Measurements from ENCODE around the gene S100A4. TPM values are rescaled to one million over a fixed set of nuclear protein-coding genes. Genes with fewer than 3 reads are reported as not detected.

S100A4 gene
- total and polyA plus RNA-seq, 4 donors, result 44.0 to 2,351 (median 762) TPM

DNA sequence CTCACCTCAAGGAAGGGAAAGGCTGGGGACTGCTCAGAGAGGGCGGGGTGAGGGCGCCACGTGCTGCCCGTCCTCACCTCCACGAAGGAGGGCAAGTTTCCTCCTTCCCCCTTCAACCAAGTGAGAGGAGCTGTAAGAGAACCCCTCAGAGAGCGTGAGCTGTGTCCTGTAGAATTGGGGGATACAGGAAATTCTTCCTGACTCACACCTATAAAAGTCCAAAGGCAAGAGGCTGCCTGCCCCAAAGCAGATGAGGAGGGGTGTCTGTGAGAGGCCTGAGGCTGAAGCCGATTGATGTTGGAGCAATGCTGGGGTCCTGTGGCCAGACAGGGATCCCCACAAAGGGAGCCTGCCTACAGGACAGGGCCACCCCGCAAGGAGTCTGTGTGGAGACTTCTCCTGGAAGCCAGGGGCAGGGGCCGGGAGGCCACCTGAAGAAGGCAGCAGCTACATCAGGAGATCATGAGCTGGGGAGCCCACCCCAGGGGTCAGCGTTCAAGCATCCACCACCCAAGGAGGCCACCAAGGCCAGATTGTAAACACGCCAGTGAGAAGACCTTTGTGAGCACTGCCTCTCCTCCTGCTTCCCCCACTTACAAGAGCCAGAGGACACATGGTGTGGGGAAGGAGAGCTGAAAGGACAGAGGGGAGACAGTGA is 37.6 kb downstream of the S100A4 start:
- peaks cover 0 to 21% (median 8%) of the 10 kb centered on the region in 5 donors for H3K4me1 ChIP-seq (ENCODE audit: control insufficient read depth in 5 of 5, insufficient read depth in 5 of 5, low read length in 5 of 5)
- DNase-seq (no peak), ATAC-seq (ENCODE audit: insufficient read depth, low FRiP score) (no peak)
- H3K9me3 ChIP-seq (ENCODE audit: control insufficient read depth in 4 of 4, insufficient read depth in 3 of 4, low read length in 3 of 4), result no peaks in the 10 kb centered on the region
- no peak for TF ChIP-seq CTCF (IDR thresholded peaks at IDR 0.05; ENCODE audit: control extremely low read depth, extremely low read depth)
- H3K4me3 ChIP-seq, result no peak overlapping the region
- no peaks in the 10 kb centered on the region for H3K36me3 ChIP-seq (ENCODE audit: control insufficient read depth in 4 of 4, insufficient read depth in 4 of 4, low read length in 4 of 4)
- no peaks in the 10 kb centered on the region for H3K27me3 ChIP-seq (ENCODE audit: control insufficient read depth in 3 of 3, insufficient read depth in 3 of 3, low read length in 2 of 3)
- 87 to 88% methylated on average over 11 of the region's 11 CpGs for WGBS, 2 donors
- H3K9ac ChIP-seq (ENCODE audit: insufficient read depth in 1 of 2, low read length in 2 of 2), result no peak overlapping the region
- H3K27ac ChIP-seq (ENCODE audit: low read depth in 1 of 2, low read length in 1 of 2), result no peak overlapping the region

DNA sequence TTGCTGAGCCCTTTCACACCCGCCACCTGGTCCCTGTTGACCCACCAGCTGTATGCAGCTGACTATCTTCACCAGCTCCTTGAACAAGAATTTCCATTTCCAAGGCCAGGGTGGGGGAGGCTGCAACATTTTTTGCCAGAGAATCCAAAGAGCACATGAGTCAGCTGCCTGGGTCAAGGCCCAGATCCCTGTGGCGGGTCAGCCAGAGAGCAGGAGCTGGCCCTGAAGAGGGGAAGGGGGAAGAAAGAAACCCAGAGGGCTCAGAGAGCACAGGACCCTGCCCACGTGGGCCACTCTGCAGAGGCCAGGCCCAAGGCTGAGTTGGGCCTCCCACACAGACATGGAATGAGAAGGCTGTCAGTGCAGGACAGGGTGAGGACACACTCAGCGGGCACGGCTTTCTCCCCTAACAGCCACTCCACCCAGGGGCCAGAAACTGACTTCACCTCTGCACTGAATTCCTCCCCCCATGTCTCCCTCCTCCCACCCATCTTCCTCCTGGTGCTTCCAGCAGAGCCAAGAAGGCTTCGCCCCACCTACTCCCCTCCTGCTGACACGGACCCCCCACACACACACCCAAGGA is 38.7 kb downstream of the S100A4 start:
- Histone ChIP-seq H3K27ac (ENCODE audit: low read depth in 1 of 2, low read length in 1 of 2) (peak overlapping the region; percentile 9 to 55), H3K4me1 (ENCODE audit: control insufficient read depth in 5 of 5, insufficient read depth in 5 of 5, low read length in 5 of 5) (peaks cover 0 to 21% (median 8%) of the 10 kb centered on the region in 5 donors), H3K36me3 (ENCODE audit: control insufficient read depth in 4 of 4, insufficient read depth in 4 of 4, low read length in 4 of 4) (no peaks in the 10 kb centered on the region), H3K4me3 (no peak overlapping the region), H3K27me3 (ENCODE audit: control insufficient read depth in 3 of 3, insufficient read depth in 3 of 3, low read length in 2 of 3) (no peaks in the 10 kb centered on the region), H3K9me3 (ENCODE audit: control insufficient read depth in 4 of 4, insufficient read depth in 3 of 4, low read length in 3 of 4) (no peaks in the 10 kb centered on the region), H3K9ac (ENCODE audit: insufficient read depth in 1 of 2, low read length in 2 of 2) (no peak overlapping the region)
- ATAC-seq (ENCODE audit: insufficient read depth, low FRiP score) (peak; percentile 64), DNase-seq (peak; percentile 88 to 97 (median 90))
- no peak for TF ChIP-seq CTCF (IDR thresholded peaks at IDR 0.05; ENCODE audit: control extremely low read depth, extremely low read depth)
- 63 to 75% methylated on average over 7 of the region's 7 CpGs for WGBS, 2 donors

DNA sequence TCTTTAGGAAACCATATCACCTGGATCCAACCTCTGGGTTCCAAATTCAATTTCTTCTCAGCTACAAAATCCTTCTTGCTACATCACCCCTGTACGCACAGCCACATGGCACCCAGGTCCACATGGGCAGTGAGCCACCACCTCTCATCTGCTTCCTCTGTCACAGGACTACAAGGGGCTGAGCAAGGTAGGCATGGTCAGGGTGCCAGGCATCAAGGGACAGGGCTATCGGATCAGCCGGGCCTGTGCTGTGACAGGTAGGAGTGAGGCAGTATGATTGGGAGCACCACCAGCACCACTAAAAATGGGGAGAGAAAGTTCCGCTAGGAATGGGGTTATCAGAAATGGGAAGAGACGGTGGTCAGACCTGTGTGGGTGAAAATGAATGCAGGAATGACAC is 39.2 kb downstream of the S100A4 start:
- 84 to 88% methylated on average over 5 of the region's 5 CpGs for WGBS, 2 donors
- H3K27ac ChIP-seq (ENCODE audit: low read depth in 1 of 2, low read length in 1 of 2), result peak overlapping the region in 1 of 2 donors; percentile 26

More for the DNA sequence above, 39.2 kb downstream of the S100A4 start:
- TF ChIP-seq CTCF (IDR thresholded peaks at IDR 0.05; ENCODE audit: control extremely low read depth, extremely low read depth), result no peak
- H3K27me3 ChIP-seq (ENCODE audit: control insufficient read depth in 3 of 3, insufficient read depth in 3 of 3, low read length in 2 of 3), result no peaks in the 10 kb centered on the region
- no peak overlapping the region for H3K9ac ChIP-seq (ENCODE audit: insufficient read depth in 1 of 2, low read length in 2 of 2)
- no peak overlapping the region for H3K4me3 ChIP-seq
- peaks cover 0 to 25% (median 8%) of the 10 kb centered on the region in 5 donors for H3K4me1 ChIP-seq (ENCODE audit: control insufficient read depth in 5 of 5, insufficient read depth in 5 of 5, low read length in 5 of 5)
- no peaks in the 10 kb centered on the region for H3K36me3 ChIP-seq (ENCODE audit: control insufficient read depth in 4 of 4, insufficient read depth in 4 of 4, low read length in 4 of 4)
- ATAC-seq (ENCODE audit: insufficient read depth, low FRiP score) (no peak), DNase-seq (no peak)
- no peaks in the 10 kb centered on the region for H3K9me3 ChIP-seq (ENCODE audit: control insufficient read depth in 4 of 4, insufficient read depth in 3 of 4, low read length in 3 of 4)

All from lung (tissue), 12 donors.